SU-DHL-6 (cell line): ENCODE results near the gene TNFRSF12A.

ENCODE experiments used
- H2AFZ ChIP-seq: fragments of 200-600 bp; sonication (generic); 2 replicates; pipeline ENCODE4 v1.6.1; 2014; ENCODE audit warnings: low read depth, mild to moderate bottlenecking, moderate library complexity, mixed read lengths, antibody characterized with exemption, low read length; ENCODE audit not compliant: severe bottlenecking
- H3F3A ChIP-seq: fragments of 200-600 bp; shearing (Covaris generic); 2 replicates; pipeline ENCODE4 v1.6.0; 2016; ENCODE audit warnings: antibody characterized with exemption, mild to moderate bottlenecking; ENCODE audit not compliant: insufficient read depth
- H3K27ac ChIP-seq: fragments of 200-600 bp; sonication (generic); 2 replicates; pipeline ENCODE4 v1.5.1; 2016; ENCODE audit warnings: low read depth, mild to moderate bottlenecking, low read length, moderate library complexity, mixed read lengths
- H3K27me3 ChIP-seq: fragments of 200-600 bp; sonication (generic), shearing (Covaris generic); 2 replicates; pipeline ENCODE4 v1.6.0; 2014; ENCODE audit warnings: mild to moderate bottlenecking, low read length
- H3K36me3 ChIP-seq: fragments of 200-600 bp; sonication (generic); 2 replicates; pipeline ENCODE4 v1.6.1; 2014; ENCODE audit warnings: mild to moderate bottlenecking, low read length, mixed read lengths
- H3K4me2 ChIP-seq: fragments of 300-600, 200-600 bp; shearing (Covaris generic), sonication (generic); 2 replicates; pipeline ENCODE4 v1.6.0; 2014; ENCODE audit warnings: low read length, low read depth, mild to moderate bottlenecking; ENCODE audit not compliant: poor library complexity, severe bottlenecking
- H3K4me3 ChIP-seq: fragments of 200-600 bp; sonication (generic); 2 replicates; pipeline ENCODE4 v1.5.1; 2014; ENCODE audit warnings: antibody characterized with exemption, low read length, mild to moderate bottlenecking, mixed read lengths; ENCODE audit not compliant: insufficient read depth, poor library complexity, severe bottlenecking
- H3K79me2 ChIP-seq: fragments of 200-600 bp; sonication (generic); 2 replicates; pipeline ENCODE4 v1.6.1; 2014; ENCODE audit warnings: mild to moderate bottlenecking, low read length, moderate library complexity; ENCODE audit not compliant: insufficient read depth
- H3K9ac ChIP-seq: fragments of 200-600 bp; sonication (generic); 2 replicates; pipeline ENCODE4 v1.7.0; 2014; ENCODE audit warnings: mild to moderate bottlenecking, low read length
- H3K9me2 ChIP-seq: fragments of 200-600 bp; sonication (generic); replicated peaks from 2 replicates; pipeline ENCODE4 v1.6.1; 2014; ENCODE audit warnings: low read length; ENCODE audit not compliant: insufficient read depth
- H3K9me3 ChIP-seq: fragments of 200-600 bp; sonication (generic); 2 replicates; pipeline ENCODE4 v1.6.1; 2014; ENCODE audit warnings: low read length, mixed read lengths; ENCODE audit not compliant: insufficient read depth
- H4K20me1 ChIP-seq: fragments of 200-600 bp; sonication (generic); 2 replicates; pipeline ENCODE4 v1.6.1; 2014; ENCODE audit warnings: low read depth, mild to moderate bottlenecking, antibody characterized with exemption, low read length, moderate library complexity, mixed read lengths
- CTCF ChIP-seq: fragments of 200-600 bp; sonication (generic); IDR thresholded peaks from one replicate; pipeline ENCODE4 v1.5.1; 2017; ENCODE audit warnings: antibody characterized with exemption, mild to moderate bottlenecking, low read length, moderate library complexity; ENCODE audit not compliant: insufficient read depth, poor library complexity, severe bottlenecking
- EZH2phosphoT487 ChIP-seq: fragments of 200-600 bp; sonication (generic), shearing (Covaris generic); conservative IDR thresholded peaks from 2 replicates; pipeline ENCODE4 v1.6.1; 2018; ENCODE audit warnings: mild to moderate bottlenecking, antibody characterized with exemption, low read length, moderate library complexity, mixed read lengths

The TNFRSF12A gene

GRCh38 chr16:3009568-3010390 lies 10.4 kb upstream of the TNFRSF12A start:
- H3K36me3 ChIP-seq: no peaks in the 10 kb centered on the region
- H3K27ac ChIP-seq: no peak overlapping the region
- H3K9me2 ChIP-seq: no peaks in the 10 kb centered on the region
- no peak overlapping the region for H3K4me2 ChIP-seq
- H3K9me3 ChIP-seq: no peaks in the 10 kb centered on the region
- H3K27me3 ChIP-seq: no peaks in the 10 kb centered on the region
- no peak overlapping the region for H3K4me3 ChIP-seq
- H3F3A ChIP-seq: no peaks in the 10 kb centered on the region
- H4K20me1 ChIP-seq: no peaks in the 10 kb centered on the region
- no peak overlapping the region for H2AFZ ChIP-seq
- no peak overlapping the region for H3K9ac ChIP-seq
- H3K79me2 ChIP-seq: no peaks in the 10 kb centered on the region
- no peak for TF ChIP-seq EZH2phosphoT487
- TF ChIP-seq CTCF: no peak

- TF ChIP-seq EZH2phosphoT487 (no peak), CTCF (no peak)
- no peak overlapping the region for H3K4me3 ChIP-seq
- H3F3A ChIP-seq: no peaks in the 10 kb centered on the region
- no peaks in the 10 kb centered on the region for H3K36me3 ChIP-seq
- H3K27ac ChIP-seq: no peak overlapping the region
- no peaks in the 10 kb centered on the region for H4K20me1 ChIP-seq
- no peaks in the 10 kb centered on the region for H3K9me3 ChIP-seq
- H3K9ac ChIP-seq: no peak overlapping the region
- H3K79me2 ChIP-seq: no peaks in the 10 kb centered on the region
- H3K4me2 ChIP-seq: no peak overlapping the region
- H2AFZ ChIP-seq: no peak overlapping the region
- no peaks in the 10 kb centered on the region for H3K9me2 ChIP-seq
- H3K27me3 ChIP-seq: no peaks in the 10 kb centered on the region
Observed at GRCh38 chr16:3010510-3010909, 9.7 kb upstream of the TNFRSF12A start.

- no peak overlapping the region for H3K4me2 ChIP-seq
Observed at GRCh38 chr16:3012246-3012645, 7.9 kb upstream of the TNFRSF12A start.

More at GRCh38 chr16:3012246-3012645, 7.9 kb upstream of the TNFRSF12A start:
- no peaks in the 10 kb centered on the region for H3K9me3 ChIP-seq
- no peak overlapping the region for H2AFZ ChIP-seq
- no peaks in the 10 kb centered on the region for H3F3A ChIP-seq
- H3K4me3 ChIP-seq: no peak overlapping the region
- no peaks in the 10 kb centered on the region for H3K36me3 ChIP-seq
- H3K9me2 ChIP-seq: no peaks in the 10 kb centered on the region
- no peaks in the 10 kb centered on the region for H4K20me1 ChIP-seq
- H3K9ac ChIP-seq: no peak overlapping the region
- no peaks in the 10 kb centered on the region for H3K27me3 ChIP-seq
- H3K79me2 ChIP-seq: no peaks in the 10 kb centered on the region
- no peak for TF ChIP-seq EZH2phosphoT487
- no peak for TF ChIP-seq CTCF
- no peak overlapping the region for H3K27ac ChIP-seq
